Stimulated activated CD8-positive, alpha-beta memory T cell treated with anti-CD3 and anti-CD28 coated beads, Interleukin-4, amount 100 ng/mL, for 48 hours (primary cell): ENCODE data around the gene ROR2.
"Not testable (repeated sequence)": the region's sequence is repeated elsewhere in the genome, so short reads cannot be mapped to it uniquely, and the experiment has no call there.

Source experiments
- DNase-seq: peaks from one replicate; pipeline ENCODE4 v3.0.0-alpha.2; 2020

The ROR2 gene

DNA sequence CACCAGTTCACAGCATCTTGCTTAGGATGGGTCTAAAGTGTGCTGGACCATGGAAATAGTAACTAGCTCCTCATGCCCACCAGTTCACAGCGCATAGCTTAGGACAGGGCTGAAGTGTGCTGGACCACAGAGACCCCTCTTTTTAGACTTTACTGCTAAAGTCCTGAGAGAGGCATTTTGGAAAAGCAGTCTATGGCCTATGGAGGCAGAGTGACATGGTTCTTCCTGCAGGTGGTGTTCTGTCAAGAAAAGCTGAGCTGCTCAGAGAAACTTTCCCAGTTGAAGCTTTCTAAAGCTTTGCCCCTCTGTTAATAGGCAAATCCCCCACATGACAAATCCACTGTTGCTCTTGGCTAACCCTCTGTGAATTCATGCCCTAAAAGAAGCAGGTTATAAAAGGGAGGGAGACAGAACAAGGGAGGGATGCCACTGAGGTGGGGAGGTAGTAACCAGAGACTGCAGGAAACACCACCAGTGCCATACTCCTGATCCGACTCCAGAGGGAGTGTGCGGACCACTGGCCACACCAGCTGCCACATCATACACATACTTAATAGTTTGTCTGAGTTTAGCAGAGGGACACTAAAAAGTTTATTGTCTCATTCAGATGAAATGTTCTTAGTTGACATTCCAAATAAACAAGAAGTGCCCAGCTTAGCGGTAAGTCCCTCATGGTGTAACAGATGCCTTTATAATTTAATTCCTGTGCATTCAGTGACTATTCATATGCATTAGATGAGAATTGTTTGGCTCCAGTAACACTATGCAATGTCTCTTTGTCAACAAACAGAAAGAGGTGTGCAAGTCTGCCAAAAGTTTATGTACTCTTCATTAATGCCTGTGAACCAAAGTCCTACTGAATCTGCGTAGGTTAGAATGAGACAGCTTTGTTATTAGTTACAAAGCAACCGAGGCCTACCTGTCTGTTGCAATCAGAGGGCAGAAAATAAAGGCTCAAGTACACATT is 290.2 kb downstream of the ROR2 start:
- no peak for DNase-seq

DNA sequence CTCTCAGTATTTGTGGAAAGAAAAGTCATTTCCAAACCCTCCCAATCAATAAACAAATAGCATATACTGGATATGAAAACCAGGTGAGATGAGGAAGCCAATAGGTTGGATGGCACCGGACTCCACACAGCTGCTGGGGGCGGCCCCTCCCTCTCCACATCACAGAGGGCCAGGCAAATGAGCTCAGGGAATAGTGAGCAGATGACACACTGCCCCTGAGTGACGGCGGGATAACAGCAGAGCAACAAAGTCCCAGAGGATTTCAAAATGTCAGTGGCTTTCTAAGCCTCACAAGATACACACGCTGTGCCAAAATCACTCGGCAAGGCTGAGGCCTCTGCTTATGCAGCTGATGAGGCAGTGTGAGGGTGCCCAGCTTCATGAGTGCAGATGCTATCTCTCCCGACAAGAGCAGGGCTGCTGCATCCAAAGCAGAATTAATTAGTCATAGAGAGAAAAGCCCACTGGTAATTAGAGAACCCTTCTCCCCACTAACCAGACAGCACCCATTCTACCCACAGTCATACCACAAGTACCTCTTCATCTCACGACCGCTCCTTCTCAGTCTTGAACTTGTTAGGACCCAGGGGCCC is 291.4 kb downstream of the ROR2 start:
- DNase-seq, result no peak

DNA sequence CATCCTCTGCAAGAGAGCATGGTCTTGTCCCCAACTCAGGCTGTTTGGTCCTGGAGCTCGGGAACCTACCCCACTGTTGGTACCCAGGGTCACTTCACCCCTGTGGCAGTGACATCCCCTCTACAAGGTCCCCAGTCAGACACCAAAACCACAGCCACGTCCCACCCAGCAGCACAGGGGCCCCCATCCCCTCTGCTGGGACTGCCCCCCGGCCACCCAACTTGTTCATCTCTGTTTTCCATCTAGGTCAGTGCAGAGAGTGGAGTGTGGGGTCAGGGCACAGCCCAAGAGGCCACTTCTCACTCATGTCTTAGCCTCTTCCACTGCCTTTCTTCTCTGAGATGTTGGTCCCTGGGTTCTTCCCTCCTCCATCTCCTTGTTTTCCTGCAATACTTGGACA is 292.5 kb downstream of the ROR2 start:
- no peak for DNase-seq

DNA sequence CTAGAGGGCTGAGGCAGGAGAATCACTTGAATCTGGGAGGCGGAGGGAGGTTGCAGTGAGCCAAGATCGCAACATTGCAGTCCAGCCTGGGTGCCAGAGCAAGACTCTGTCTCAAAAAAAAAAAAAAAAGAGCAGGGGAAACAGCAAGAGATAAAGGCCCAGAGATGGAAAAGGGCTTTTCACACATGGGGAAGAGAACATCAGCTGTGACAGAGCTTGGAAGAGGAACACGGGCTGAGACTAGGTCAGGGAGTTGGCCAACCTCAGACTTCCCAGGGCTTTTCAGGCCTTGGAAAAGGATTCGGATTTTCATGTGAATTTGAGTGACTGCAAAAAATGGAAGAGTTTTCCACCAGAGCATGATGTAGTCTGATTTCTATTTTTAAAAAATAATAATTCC is 294.4 kb downstream of the ROR2 start:
- no peak for DNase-seq

DNA sequence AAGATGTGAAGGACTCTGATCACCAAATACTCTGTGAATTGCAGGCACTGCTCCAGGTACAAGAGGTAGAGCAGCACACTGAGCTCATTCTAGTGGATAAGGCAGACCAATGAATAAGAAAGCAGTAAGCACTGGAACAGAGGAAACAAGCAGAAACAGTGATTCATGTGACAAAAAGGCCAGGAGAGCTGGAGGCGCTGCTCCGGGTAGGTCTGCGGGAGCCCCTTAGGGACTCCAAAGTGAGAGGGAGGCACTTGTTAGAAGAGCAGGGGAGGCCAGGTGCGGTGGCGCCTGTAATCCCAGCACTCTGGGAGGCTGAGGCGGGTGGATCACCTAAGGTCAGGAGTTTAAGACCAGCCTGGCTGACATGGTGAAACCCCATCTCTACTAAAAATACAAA is 294.8 kb downstream of the ROR2 start:
- DNase-seq, result no peak

DNA sequence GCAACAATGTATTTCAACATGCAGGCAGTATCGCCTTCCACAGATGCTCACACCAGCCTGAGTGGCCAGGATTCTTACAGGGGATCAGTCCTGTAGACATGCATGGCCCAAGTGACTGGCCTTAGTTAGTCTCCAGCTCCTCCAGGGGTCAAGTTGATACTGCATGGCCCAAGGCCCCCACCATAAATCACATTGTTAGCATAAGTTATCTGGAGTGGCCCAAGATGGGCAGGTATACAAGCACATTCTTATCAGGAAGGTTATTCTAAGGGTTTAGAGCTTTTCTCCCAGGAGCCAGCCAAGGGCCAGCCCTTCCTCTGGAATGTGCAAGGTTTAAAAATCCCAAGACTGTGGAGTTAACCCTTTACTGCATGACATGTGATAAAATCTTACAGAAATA is 295.5 kb downstream of the ROR2 start:
- DNase-seq, result no peak

DNA sequence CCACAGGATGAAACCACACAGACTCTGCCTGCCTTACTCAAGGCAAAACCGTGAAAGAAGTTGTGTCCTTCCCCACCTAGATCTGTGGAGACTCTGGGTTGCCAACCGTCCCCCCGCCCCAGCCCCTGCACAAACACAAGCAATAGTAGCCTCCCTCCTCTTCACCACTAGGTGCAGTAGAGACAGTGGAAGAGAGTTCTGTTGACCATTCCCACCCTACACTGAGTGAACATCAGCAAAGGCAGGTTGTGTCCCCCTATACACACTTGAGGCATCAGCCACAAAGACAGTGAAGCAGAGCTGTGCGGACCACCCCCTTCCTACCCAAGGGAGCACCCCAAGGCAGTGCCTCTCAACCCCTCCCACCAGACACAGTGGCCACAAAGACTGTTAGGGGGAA is 302.7 kb downstream of the ROR2 start:
- no peak for DNase-seq

DNA sequence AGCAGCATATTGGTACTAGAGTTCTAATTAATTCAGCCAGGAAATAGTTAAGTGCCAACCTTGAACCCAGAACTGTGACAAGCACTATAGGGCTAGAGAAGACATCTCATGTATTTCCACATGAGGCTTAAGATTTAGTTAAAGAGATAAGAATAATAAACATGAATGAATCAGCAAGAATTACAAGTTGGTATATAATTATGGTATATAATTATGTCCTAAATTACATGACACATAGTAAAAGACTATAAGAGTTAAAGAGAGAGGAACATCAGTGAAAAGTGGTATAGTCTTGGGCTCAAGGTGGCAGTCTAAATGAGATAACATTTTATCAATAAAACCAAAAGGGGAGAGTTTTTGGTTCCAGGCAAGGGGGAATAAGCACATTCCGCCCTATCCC is 303.3 kb downstream of the ROR2 start:
- DNase-seq, result no peak

DNA sequence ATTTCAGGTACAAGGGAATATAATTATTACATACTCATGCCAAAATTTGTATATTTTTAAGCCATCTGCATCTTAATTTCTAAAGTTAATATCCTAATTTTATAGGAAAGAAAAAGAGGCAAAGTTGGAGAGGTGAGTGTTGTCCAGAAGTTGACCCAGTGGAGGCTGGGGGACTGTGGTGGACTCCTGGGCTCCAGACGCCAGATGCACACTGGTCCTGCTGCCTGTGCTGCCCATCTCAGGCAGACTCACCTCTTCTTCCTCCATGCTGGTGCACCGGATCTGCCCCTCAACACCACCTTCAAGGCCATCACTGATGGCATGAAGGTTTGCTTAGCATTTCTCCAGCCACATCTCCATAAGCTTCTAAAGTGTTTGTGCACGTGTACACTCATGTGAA is 305.6 kb downstream of the ROR2 start:
- DNase-seq, result no peak

DNA sequence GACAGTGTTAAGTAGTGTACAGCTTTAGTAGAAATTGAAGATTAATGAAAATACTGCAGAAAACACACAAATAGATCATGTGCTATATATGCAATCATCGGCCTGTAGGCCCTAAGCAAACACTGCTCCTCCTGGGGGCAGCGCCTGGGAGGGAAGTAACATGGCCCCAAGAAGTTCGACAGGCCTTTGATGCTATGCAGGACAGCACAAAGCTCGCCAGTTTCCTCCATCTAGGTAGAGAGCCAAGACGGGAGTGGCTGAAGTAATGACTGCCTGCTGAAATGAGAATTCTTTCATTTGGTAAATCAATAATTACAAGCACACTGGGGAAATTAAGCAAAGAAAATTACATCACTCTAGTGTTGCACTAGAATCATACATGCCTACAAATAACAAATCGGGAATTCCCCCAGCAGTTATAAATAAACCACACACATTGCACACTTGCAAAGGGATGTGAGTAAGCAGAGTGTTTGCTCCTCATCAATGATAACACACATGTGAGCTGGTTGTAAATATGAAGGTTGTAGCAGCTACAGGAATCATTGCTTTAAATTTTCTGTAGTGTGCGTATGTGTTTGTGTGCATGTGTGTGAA is 306.4 kb downstream of the ROR2 start:
- DNase-seq, result no peak

DNA sequence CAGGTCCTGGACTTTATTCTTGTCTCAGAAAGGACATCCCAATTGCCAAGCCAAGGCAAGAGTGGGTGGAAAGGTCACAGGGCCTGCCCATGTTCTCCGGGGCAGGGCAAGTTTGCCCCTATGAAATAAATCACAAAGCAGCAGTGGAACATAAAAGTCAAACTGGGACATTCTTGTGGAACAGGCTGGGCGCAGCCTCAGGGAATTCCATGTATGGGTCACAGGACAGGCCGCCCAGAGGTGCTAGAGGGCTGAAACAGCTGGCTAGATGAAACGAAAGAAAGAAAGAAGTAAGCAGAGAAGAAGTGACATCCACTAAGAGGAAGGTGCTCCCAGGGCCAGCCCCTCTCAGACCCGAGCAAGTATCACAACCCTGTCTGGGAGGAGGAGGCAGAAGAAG is 307.3 kb downstream of the ROR2 start:
- DNase-seq, result no peak

DNA sequence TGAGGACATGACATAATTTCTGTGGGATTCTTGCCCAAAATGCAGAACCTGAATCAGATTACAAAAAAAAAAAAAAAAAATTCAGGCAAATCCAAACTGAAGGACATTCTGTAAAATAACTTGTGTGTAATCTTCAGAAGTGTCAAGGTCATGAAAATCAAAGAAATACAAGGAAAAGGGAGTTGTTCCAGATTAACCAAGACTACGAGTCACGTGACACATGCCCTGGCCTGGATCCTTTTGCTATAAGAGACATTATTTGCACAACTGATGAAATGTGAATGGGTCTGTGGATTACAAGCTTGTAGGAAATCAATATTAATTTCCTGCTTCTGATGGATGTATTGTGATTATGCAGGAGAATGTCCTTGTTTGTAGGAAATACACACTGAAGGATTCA is 309.6 kb downstream of the ROR2 start:
- DNase-seq, result no peak

DNA sequence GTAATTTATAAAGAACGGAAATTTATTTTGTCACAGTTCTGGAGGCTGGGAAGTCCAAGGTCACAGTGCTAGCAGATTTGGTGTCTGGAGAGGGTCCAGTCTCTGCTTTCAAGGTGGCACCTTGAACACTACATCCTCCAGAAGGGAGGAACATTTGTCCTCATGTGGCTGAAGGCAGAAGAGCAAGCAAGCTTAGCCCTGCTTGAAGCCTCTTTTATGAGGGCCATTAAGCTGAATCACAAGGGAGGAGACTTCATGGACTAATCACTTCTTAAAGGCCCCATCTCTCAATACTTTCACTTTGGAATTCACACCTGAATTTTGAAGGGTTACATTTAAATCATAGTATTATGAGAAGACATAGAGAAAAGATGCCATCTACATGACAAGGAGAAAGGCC is 311.0 kb downstream of the ROR2 start:
- no peak for DNase-seq

DNA sequence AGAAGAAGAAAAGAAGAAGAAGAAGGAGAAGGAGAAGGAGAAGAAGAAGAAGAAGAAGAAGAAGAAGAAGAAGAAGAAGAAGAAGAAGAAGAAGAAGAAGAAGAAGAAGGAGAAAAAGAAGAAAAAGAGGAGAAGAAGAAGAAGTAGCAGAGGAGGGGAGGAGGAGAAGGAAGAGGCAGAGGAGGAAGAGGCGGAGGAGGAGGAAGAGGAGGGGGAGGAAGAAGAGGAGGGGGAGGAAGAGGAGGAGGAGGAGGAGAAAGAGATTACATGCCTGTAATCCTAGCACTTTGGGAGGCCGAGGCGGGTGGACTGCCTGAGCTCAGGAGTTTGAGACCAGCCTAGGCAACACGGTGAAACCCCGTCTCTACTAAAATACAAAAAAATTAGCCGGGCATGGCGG is 315.2 kb downstream of the ROR2 start:
- not testable (repeated sequence) for DNase-seq

DNA sequence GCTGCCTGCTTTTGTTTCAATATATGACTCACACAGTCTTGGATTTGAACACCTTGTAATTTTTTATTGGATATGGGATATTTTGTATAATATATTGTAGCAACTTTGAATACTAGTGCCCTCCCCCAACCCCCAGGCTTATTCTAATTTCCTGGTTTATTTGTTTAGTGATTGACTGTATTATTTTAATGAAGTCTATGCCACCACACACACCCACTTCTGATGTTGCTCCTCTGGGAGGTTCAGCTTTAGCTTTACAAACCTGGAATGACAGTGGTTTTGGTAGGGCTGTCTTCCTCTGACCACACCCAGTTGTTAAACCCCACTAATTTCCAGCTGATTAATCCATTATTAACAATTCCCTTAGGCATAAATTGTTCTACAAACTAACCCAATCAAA is 320.3 kb downstream of the ROR2 start:
- DNase-seq, result no peak

DNA sequence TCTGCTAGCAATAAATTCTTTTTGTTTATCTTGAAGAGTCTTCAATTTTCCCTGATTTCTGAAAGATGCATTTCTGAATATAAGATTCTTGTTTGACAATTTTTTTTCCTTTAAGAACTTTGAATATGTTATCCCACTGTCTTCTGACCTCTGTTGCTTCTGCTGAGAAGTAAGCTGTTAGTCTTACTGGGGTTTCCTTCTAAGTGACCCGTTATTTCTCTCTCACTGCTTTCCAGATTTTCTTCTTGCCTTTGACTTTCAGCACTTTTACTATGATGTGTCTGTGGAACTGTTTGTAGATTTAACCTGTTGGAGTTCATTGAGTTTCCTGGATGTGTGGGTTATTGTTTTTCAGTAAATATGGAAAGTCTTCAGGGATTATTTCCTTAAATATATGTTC is 321.1 kb downstream of the ROR2 start:
- DNase-seq, result no peak

DNA sequence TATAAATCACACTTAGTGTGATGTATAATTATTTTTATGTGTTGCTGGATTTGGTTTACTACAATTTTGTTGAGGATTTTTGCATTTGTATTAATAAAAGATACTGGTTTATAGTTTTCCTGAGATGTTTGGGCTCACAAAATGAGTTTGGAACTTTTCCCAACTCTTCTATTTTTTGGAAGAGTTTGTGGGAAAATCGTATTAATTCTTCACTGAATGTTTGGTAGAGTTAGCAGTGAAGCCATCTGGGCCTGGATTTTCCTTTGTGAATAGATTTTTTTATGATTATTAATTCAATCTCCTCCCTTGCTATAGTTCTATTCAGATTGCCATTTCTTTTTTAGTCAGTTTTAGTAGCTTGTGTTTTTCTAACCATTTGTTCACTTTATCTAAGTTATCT is 324.7 kb downstream of the ROR2 start:
- no peak for DNase-seq

DNA sequence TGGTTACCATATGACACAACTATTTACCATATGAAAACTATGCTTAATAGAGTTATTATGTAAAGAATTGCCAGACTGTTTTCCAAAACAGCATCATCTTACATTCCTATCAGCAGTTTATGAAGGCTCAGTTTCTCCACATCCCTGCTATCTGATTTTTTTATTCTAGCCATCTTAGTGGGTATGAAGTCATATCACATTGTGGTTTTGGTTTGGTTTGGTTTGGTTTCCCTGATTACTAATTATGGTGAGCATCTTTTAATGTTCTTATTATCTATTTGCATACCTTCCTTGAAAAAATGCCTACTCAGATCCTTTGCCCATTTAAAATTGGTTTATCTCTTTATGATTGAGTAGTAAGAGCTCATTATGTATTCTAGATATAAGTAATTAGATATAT is 327.0 kb downstream of the ROR2 start:
- DNase-seq, result no peak

DNA sequence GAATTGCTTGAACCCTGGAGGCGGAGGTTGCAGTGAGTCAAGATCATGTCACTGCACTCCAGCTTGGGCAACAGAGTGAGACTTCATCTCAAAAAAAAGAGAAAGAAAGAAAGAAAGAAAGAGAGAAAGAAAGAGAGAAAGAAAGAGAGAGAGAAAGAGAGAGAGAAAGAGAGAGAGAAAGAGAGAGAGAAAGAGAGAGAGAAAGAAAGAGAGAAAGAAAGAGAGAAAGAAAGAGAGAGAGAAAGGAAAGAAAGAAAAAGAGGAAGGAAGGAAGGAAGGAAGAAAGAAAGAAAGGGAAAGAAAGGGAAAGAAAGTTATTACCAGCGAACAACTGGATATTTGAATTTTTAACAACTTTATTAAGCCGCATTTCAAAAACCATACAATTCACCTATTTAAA is 327.9 kb downstream of the ROR2 start:
- DNase-seq, result not testable (repeated sequence)

DNA sequence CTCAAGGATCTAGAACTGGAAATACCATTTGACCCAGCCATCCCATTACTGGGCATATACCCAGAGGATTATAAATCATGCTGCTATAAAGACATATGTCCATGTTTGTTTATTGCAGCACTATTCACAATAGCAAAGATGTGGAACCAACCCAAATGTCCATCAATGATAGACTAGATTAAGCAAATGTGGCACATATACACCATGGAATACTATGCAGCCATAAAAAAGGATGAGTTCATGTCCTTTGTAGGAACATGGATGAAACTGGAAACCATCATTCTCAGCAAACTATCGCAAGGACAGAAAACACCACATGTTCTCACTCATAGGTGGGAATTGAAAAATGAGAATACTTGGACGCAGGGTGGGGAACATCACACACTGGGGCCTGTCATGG is 336.0 kb downstream of the ROR2 start:
- DNase-seq, result not testable (repeated sequence)

DNA sequence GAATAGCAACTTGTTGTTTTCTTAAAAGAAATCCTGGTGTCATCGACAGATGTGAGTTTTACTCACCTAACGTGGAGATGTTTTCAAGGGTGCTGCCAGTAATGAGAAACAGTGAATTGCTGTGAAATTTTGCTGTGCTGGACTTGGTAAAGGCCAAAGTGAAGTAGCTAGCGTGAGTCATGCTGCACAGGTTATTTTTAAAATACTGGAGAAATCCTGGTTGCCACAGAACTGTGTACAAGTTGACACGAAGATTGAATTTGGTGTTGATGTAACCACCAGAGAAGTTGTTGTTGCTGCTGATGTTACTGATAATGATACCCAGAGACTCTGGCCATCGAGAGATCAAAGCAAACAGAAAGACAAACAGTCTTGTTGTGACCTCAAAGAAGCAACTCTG is 338.4 kb downstream of the ROR2 start:
- no peak for DNase-seq

DNA sequence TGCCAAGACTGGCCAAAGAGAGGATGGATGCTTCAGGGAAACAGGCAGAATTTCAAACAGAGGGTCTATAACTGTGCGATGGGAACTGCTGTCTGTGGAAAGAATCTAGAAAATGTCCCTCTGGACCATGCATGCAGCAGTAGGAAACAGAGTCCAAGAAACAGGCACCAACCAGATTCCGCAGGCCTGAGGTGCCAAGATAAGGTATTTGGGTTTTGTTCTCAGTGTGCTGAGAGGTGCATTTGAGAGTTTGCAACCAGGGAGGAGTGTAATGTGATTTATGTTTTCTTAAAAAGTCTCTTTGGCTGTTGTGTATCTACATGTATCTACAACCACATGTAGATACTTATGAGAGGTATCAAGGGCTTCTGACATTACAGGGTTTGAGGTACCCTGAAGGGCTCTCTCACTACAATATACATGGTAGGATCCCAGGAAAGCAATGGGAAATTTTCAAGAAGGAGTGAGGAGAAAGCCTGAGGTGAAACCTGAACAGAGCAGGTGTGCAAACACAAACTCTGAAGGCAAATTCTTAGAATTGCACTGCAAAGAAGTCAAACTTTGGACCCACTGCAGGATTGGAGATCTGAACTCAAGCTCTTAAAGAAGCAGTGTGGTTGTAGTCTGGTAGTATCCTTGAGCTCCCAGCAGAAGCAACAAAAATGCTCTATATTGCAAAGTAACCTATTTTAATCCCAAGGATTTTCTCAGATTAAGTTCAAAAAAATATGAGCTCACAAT is 343.6 kb downstream of the ROR2 start:
- no peak for DNase-seq

DNA sequence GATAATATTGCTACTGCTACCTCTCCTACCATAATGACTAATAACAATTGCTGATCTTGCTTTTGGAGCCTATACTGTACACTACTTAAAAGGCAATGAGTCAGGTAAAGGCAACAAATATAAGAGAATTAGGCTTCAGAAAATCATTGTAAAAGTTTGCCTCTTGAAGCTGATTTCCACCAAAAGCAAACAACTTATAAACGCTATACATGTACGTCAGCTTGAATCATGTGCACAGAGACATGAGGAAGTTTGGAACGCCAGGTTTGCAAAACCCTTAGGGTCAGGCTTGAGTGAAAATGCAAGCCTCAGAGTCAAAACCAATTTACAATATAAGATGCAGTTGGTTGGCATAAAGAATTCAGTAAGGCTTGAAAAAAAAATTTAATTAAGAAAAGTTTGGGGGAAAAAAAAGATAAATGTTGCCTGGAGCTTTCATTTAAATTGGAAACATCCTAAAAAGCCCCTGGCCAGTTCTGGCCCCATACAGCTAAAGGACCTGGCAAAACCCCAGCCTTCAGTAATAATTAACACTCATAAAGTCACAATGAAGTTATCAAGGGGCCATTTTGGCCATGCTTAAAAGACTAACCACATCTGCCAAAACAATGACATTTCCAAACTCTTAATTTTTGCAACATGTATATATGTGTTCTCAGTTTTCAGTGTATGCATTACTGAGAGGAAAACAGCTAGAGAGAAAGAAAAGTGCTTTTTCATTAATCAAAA is 345.4 kb downstream of the ROR2 start:
- no peak for DNase-seq
